Neural cell (in vitro differentiated cells): ENCODE measurements around the gene ASIC4.

ENCODE experiments used
- CTCF ChIP-seq: fragments of 450-650 bp; IDR thresholded peaks from 2 replicates; pipeline ENCODE4 v1.5.1; 2014; ENCODE audit warnings: antibody characterized with exemption, mild to moderate bottlenecking, moderate library complexity; ENCODE audit not compliant: poor library complexity, severe bottlenecking
- EP300 ChIP-seq: fragments of 450-650 bp; conservative IDR thresholded peaks from 2 replicates; pipeline ENCODE4 v1.6.1; 2014; ENCODE audit warnings: antibody characterized with exemption, mild to moderate bottlenecking, moderate library complexity; ENCODE audit not compliant: poor library complexity, severe bottlenecking
- EZH2 ChIP-seq: fragments of 200-600, 300-800 bp; shearing (Covaris generic), sonication (generic); IDR thresholded peaks from 2 replicates; pipeline ENCODE4 v1.6.1; 2014; ENCODE audit warnings: antibody characterized with exemption, low read length, borderline replicate concordance, mild to moderate bottlenecking; ENCODE audit not compliant: insufficient read depth, poor library complexity, severe bottlenecking
- MXI1 ChIP-seq: fragments of 450-650 bp; conservative IDR thresholded peaks from 2 replicates; pipeline ENCODE4 v1.6.1; 2014; ENCODE audit warnings: antibody characterized with exemption, mild to moderate bottlenecking; ENCODE audit not compliant: poor library complexity, severe bottlenecking
- POLR2AphosphoS5 ChIP-seq: IDR thresholded peaks from 2 replicates; pipeline ENCODE4 v1.6.1; 2012
- RAD21 ChIP-seq: fragments of 450-650 bp; conservative IDR thresholded peaks from 2 replicates; pipeline ENCODE4 v1.6.1; 2014; ENCODE audit warnings: antibody characterized with exemption, mild to moderate bottlenecking, moderate library complexity
- SMC3 ChIP-seq: fragments of 450-650 bp; conservative IDR thresholded peaks from 2 replicates; pipeline ENCODE4 v1.6.1; 2014; ENCODE audit warnings: antibody characterized with exemption, mild to moderate bottlenecking, moderate library complexity; ENCODE audit not compliant: poor library complexity
- TAF1 ChIP-seq: IDR thresholded peaks from 2 replicates; pipeline ENCODE4 v1.6.1; 2012; ENCODE audit warnings: low read depth
- TF ChIP-seq, protein P1 (sequence below): IDR thresholded peaks from 2 replicates; pipeline ENCODE4 v1.6.1; 2012; ENCODE audit warnings: borderline replicate concordance

DNA sequence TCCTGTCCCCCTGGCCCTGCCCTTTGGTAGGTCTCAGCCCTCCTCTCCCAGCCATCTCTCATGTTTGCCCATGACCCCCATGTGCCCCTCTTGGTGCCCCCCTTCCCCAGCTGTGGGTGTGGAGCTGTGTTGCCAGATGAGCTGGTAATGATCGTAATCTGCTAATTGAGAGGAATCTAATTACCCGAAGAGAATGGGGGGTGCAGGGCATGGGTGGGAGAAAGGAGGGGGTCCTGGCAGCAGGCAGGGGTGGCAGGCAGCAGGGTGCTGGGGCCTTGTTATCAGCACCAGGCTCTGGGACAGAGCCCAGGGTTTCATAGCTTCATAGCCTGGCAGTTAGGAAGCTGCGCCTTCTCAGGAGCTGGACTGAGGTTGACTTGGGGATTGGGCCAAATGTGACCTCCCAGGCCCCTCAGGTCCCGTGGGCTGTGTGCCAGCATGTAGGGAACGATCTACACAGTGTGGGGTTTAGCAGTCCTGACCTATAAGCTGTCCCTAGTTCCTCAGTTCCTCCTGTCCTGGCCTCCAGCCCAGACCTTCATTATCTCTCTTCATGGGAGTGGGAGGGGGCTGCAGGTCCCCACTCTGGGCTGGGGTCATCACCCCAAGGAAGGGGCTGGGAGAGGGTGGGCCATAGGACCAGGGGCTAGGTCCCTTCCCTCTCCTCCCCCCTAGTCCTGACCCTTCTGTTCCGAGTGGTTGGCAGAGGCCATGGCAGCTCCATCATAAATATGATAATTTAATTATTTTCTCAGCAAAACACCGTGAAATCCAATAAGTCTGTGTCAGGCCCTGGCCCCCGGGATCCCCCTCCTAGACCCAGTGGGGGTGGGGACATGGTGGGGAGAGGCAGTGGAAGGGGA is 6.5 kb upstream of the ASIC4 start:
- TF ChIP-seq CTCF: no peak
- TF ChIP-seq EZH2: no peak
- no peak for TF ChIP-seq POLR2AphosphoS5
- TF ChIP-seq, protein P1, sequence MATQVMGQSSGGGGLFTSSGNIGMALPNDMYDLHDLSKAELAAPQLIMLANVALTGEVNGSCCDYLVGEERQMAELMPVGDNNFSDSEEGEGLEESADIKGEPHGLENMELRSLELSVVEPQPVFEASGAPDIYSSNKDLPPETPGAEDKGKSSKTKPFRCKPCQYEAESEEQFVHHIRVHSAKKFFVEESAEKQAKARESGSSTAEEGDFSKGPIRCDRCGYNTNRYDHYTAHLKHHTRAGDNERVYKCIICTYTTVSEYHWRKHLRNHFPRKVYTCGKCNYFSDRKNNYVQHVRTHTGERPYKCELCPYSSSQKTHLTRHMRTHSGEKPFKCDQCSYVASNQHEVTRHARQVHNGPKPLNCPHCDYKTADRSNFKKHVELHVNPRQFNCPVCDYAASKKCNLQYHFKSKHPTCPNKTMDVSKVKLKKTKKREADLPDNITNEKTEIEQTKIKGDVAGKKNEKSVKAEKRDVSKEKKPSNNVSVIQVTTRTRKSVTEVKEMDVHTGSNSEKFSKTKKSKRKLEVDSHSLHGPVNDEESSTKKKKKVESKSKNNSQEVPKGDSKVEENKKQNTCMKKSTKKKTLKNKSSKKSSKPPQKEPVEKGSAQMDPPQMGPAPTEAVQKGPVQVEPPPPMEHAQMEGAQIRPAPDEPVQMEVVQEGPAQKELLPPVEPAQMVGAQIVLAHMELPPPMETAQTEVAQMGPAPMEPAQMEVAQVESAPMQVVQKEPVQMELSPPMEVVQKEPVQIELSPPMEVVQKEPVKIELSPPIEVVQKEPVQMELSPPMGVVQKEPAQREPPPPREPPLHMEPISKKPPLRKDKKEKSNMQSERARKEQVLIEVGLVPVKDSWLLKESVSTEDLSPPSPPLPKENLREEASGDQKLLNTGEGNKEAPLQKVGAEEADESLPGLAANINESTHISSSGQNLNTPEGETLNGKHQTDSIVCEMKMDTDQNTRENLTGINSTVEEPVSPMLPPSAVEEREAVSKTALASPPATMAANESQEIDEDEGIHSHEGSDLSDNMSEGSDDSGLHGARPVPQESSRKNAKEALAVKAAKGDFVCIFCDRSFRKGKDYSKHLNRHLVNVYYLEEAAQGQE: no peak
- TF ChIP-seq RAD21: no peak
- no peak for TF ChIP-seq MXI1
- no peak for TF ChIP-seq TAF1
- no peak for TF ChIP-seq SMC3
- no peak for TF ChIP-seq EP300
